K562 (cell line): ENCODE results near the gene OCEL1. TPM values are rescaled to one million over a fixed set of nuclear protein-coding genes. Genes with fewer than 3 reads are reported as not detected.
A peak's percentile ranks its signal among the peaks of the same experiment; 100 is the strongest.

Experiments used
- BHLHE40 ChIP-seq: IDR thresholded peaks from 2 replicates; pipeline ENCODE4 v1.6.1; 2011; ENCODE audit warnings: low read length, improper control_type of control experiment
- CBFA2T3 ChIP-seq: fragments of 450-650 bp; IDR thresholded peaks from 2 replicates; pipeline ENCODE4 v1.6.1; 2017
- CC2D1A ChIP-seq: fragments of 450-650 bp; IDR thresholded peaks from 2 replicates; pipeline ENCODE4 v1.6.1; 2017; ENCODE audit warnings: mild to moderate bottlenecking
- CHD2 ChIP-seq: IDR thresholded peaks from 2 replicates; pipeline ENCODE4 v1.6.1; 2011; ENCODE audit warnings: low read depth, low read length
- CHD4 ChIP-seq: fragments of 200-600 bp; sonication (generic); IDR thresholded peaks from 3 replicates; pipeline ENCODE4 v1.6.1; 2012; ENCODE audit warnings: low read depth, mild to moderate bottlenecking, mixed read lengths, low read length, inconsistent platforms; ENCODE audit not compliant: insufficient read depth, insufficient replicate concordance, poor library complexity, severe bottlenecking
- CTBP1 ChIP-seq: fragments of 450-650 bp; IDR thresholded peaks from 2 replicates; pipeline ENCODE4 v1.6.1; 2016; ENCODE audit warnings: borderline replicate concordance
- DLX4 ChIP-seq: fragments of 250-450 bp; sonication (Bioruptor Pico); IDR thresholded peaks from 2 replicates; pipeline ENCODE4 v1.6.1; 2021; ENCODE audit warnings: mild to moderate bottlenecking
- E2F3 ChIP-seq: fragments of 250-450 bp; sonication (Bioruptor Pico); IDR thresholded peaks from 2 replicates; pipeline ENCODE4 v1.4.0; 2020; ENCODE audit warnings: mild to moderate bottlenecking
- EWSR1 ChIP-seq: fragments of 450-650 bp; IDR thresholded peaks from 2 replicates; pipeline ENCODE4 v1.6.1; 2018; ENCODE audit warnings: borderline replicate concordance, mild to moderate bottlenecking, low read depth, moderate library complexity; ENCODE audit not compliant: partially characterized antibody
- GATAD2A ChIP-seq: fragments of 450-650 bp; IDR thresholded peaks from 2 replicates; pipeline ENCODE4 v1.6.1; 2017
- HMG20A ChIP-seq: fragments of 450-650 bp; formaldehyde crosslinking; conservative IDR thresholded peaks from 2 replicates; pipeline ENCODE4 v1.4.0; 2020; ENCODE audit warnings: mild to moderate bottlenecking, mixed read lengths
- KLF13 ChIP-seq: fragments of 450-650 bp; IDR thresholded peaks from 2 replicates; pipeline ENCODE4 v1.6.1; 2016; ENCODE audit warnings: missing genetic modification characterization, low read depth, mild to moderate bottlenecking, missing compliant biosample characterization, moderate library complexity, borderline replicate concordance
- MAZ ChIP-seq, 2 experiments: fragments of 450-650 bp in 1 of 2; sonication (generic) in 1 of 2; formaldehyde crosslinking; IDR thresholded peaks in 1 of 2; conservative IDR thresholded peaks in 1 of 2; 2 replicates each; pipeline versions ENCODE4 v1.4.0 to v1.5.0; 2020; ENCODE audit warnings: mild to moderate bottlenecking in 1 of 2, missing genetic modification reagents in 1 of 2
- PHB2 ChIP-seq: fragments of 450-650 bp; IDR thresholded peaks from 2 replicates; pipeline ENCODE4 v1.6.1; 2017; ENCODE audit warnings: low read depth
- RBFOX2 ChIP-seq: fragments of 200-400 bp; formaldehyde crosslinking; IDR thresholded peaks from 2 replicates; pipeline ENCODE4 v1.6.1; 2017; ENCODE audit warnings: low read depth, mild to moderate bottlenecking, low read length, moderate library complexity
- RBM15 ChIP-seq: fragments of 200-400 bp; formaldehyde crosslinking; IDR thresholded peaks from 2 replicates; pipeline ENCODE4 v1.6.1; 2018; ENCODE audit warnings: mild to moderate bottlenecking, low read length, moderate library complexity; ENCODE audit not compliant: insufficient read depth
- RFX7 ChIP-seq: fragments of 250-450 bp; sonication (Bioruptor Pico); IDR thresholded peaks from 2 replicates; pipeline ENCODE4 v1.5.1; 2021; ENCODE audit warnings: mild to moderate bottlenecking
- SIRT6 ChIP-seq: IDR thresholded peaks from one replicate; pipeline ENCODE4 v1.6.1; 2012; ENCODE audit warnings: low read depth, mild to moderate bottlenecking, control low read depth, inconsistent platforms, low read length, moderate library complexity
- SIX5 ChIP-seq, 2 experiments: IDR thresholded peaks; 2 replicates each; pipeline ENCODE4 v1.6.1; 2011; ENCODE audit warnings: low read length in 2 of 2, borderline replicate concordance in 1 of 2, low read depth in 1 of 2, mild to moderate bottlenecking in 1 of 2, moderate library complexity in 1 of 2; ENCODE audit not compliant: insufficient read depth in 1 of 2
- SNIP1 ChIP-seq: fragments of 450-650 bp; IDR thresholded peaks from 2 replicates; pipeline ENCODE4 v1.7.1; 2017; ENCODE audit warnings: low read depth, mild to moderate bottlenecking
- TCF7 ChIP-seq: sonication (generic); IDR thresholded peaks from 2 replicates; pipeline ENCODE4 v1.6.1; 2016; ENCODE audit warnings: antibody characterized with exemption, borderline replicate concordance
- TEAD4 ChIP-seq, 2 experiments: sonication (generic) in 1 of 2; formaldehyde crosslinking in 1 of 2; IDR thresholded peaks; 2 replicates each; pipeline versions ENCODE4 v1.6.1 to v1.8.0; 2012 to 2022; ENCODE audit warnings: borderline replicate concordance in 1 of 2, inconsistent platforms in 1 of 2, low read length in 1 of 2, mild to moderate bottlenecking in 1 of 2, missing genetic modification reagents in 1 of 2
- TRIM24 ChIP-seq, 2 experiments: fragments of 450-650 bp; IDR thresholded peaks; 2 replicates each; pipeline ENCODE4 v1.6.1; 2016
- YY1 ChIP-seq, 3 experiments: IDR thresholded peaks; 2 replicates each; pipeline ENCODE4 v1.6.1; 2011; ENCODE audit warnings: low read length in 2 of 3, mild to moderate bottlenecking in 2 of 3, moderate library complexity in 2 of 3, borderline replicate concordance in 1 of 3, control low read depth in 1 of 3, low read depth in 1 of 3; ENCODE audit not compliant: insufficient read depth in 3 of 3, insufficient replicate concordance in 2 of 3, control insufficient read depth in 1 of 3, insufficient read length in 1 of 3; ENCODE audit errors: extremely low read depth in 1 of 3
- ZBTB49 ChIP-seq: sonication (generic); formaldehyde crosslinking; IDR thresholded peaks from 2 replicates; pipeline ENCODE4 v1.8.0; 2022; ENCODE audit warnings: missing genetic modification reagents, mild to moderate bottlenecking, borderline replicate concordance
- ZC3H8 ChIP-seq: fragments of 450-650 bp; IDR thresholded peaks from 2 replicates; pipeline ENCODE4 v1.6.1; 2017
- ZNF384 ChIP-seq: IDR thresholded peaks from 2 replicates; pipeline ENCODE4 v1.6.1; 2012; ENCODE audit warnings: low read depth, low read length, improper control_type of control experiment
- ZNF551 ChIP-seq: fragments of 250-450 bp; sonication (Bioruptor Pico); IDR thresholded peaks from 2 replicates; pipeline ENCODE4 v1.5.0; 2021; ENCODE audit warnings: mild to moderate bottlenecking, moderate library complexity
- ZNF583 ChIP-seq: fragments of 250-450 bp; sonication (Bioruptor Pico); IDR thresholded peaks from 2 replicates; pipeline ENCODE4 v1.4.0; 2020
- polyA plus RNA-seq, 8 experiments: library from polyadenylated mRNA; depleted of rRNA in 4 of 8; stranded (reverse) in 5 of 8; unstranded in 3 of 8; fragments of >200 nt; fragmentation: Nextera tagmentation in 2 of 8; fragmentation: Illumina TruSeq in 1 of 8; extraction: Ambion mirVana in 2 of 8; extraction: Trizol in 1 of 8; gene quantifications; 2 replicates each; pipeline versions ENCODE4 v1.2.1 to v1.2.3, GENCODE V29; 2011 to 2014; ENCODE audit warnings: inconsistent platforms in 1 of 8, missing spikeins in 1 of 8
- total RNA-seq, 7 experiments: library from RNA; depleted of rRNA in 6 of 7; stranded (reverse); fragments of >200 nt in 6 of 7; fragmentation: Illumina TruSeq in 2 of 7; extraction: Trizol in 2 of 7; gene quantifications; 2 replicates each; pipeline versions ENCODE4 v1.2.1 to v1.2.3, GENCODE V29; 2011 to 2021; ENCODE audit warnings: low replicate concordance in 1 of 7

Gene OCEL1
- total and polyA plus RNA-seq, 9 of the 15 experiments (the other 6 are each of a cell fraction or from before 2014, with no cell fraction given), result 8.0 to 38.0 (median 12.4) TPM

GRCh38 chr19:17260842-17261325 is 34.9 kb downstream of the OCEL1 start (continued):
- TF ChIP-seq CTBP1 (peak; percentile 91), GATAD2A (no peak), RFX7 (no peak), TRIM24 (IDR thresholded peaks at IDR 0.05) (no peak), CHD2 (no peak), BHLHE40 (peak; percentile 48; the same call in 1 of the 2 replicates), HMG20A (no peak), CBFA2T3 (no peak), SIX5 (IDR thresholded peaks at IDR 0.05; ENCODE audit: borderline replicate concordance in 1 of 2, insufficient read depth in 1 of 2, low read depth in 1 of 2, low read length in 2 of 2) (no peak), RBM15 (no peak), YY1 (IDR thresholded peaks at IDR 0.05; ENCODE audit: borderline replicate concordance in 1 of 3, control insufficient read depth in 1 of 3, extremely low read depth in 1 of 3, insufficient read depth in 3 of 3, insufficient read length in 1 of 3, insufficient replicate concordance in 2 of 3, low read depth in 1 of 3, low read length in 2 of 3) (peak in 1 of 3 experiments; percentile 57), EWSR1 (no peak), ZNF583 (CRISPR knock-in tag) (no peak), PHB2 (no peak), ZNF384 (peak; percentile 67), E2F3 (CRISPR knock-in tag) (no peak), ZNF551 (CRISPR knock-in tag) (no peak), TEAD4 (IDR thresholded peaks at IDR 0.05; ENCODE audit: low read length) (no peak), TEAD4 (CRISPR knock-in tag; IDR thresholded peaks at IDR 0.05; ENCODE audit: borderline replicate concordance) (no peak), MAZ (CRISPR knock-in tag; conservative IDR thresholded peaks at IDR 0.05 in 1 of 2, IDR thresholded peaks at IDR 0.05 in 1 of 2) (peak; percentile 67 to 80; a peak in 3 of 4 replicates), KLF13 (tag) (no peak), ZC3H8 (0 out of 2 replicates have a peak, but pooled peaks have one; percentile 76), SNIP1 (no peak), CHD4 (no peak), RBFOX2 (peak; percentile 55), DLX4 (no peak), ZBTB49 (CRISPR knock-in tag) (no peak), TCF7 (no peak), CC2D1A (peak; percentile 6), SIRT6 (no peak)
